ENCODE measurements around the gene EML6.

GRCh38 chr2:54725343-54726099, 2.1 kb downstream of the EML6 start:
- TF ChIP-seq EZH2 (IDR thresholded peaks at IDR 0.05; ENCODE audit: borderline replicate concordance, low read length): peak; percentile 55
- no peak for TF ChIP-seq CTCF (conservative IDR thresholded peaks at IDR 0.05 in 1 of 2, IDR thresholded peaks at IDR 0.05 in 1 of 2; ENCODE audit: extremely low read depth in 1 of 2, insufficient read depth in 1 of 2, low read depth in 1 of 2, low read length in 2 of 2)
